ENCODE measurements around the gene GADD45A.
"Not testable (repeated sequence)": the region's sequence is repeated elsewhere in the genome, so short reads cannot be mapped to it uniquely, and the experiment has no call there.

Gene GADD45A

DNA sequence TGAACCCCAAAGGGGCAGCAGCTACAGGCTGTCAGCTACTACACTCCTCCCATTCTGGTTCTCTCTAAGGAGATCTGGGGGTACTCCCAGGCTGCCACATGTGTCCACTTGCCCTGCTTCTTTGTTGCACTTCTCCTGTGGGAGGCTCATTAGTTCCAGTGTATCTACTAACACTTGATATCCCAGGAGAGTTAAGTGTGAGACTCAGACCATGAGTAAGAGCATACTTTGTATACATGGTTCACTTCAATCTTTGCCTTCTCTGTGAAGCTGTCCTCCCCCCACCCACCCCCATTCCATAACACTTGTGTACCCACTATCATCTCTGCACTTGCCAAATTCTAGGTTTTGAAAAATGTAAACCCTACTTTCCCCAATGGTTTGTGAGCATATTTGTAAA is 34.9 kb upstream of the GADD45A start:
- no peaks in the 10 kb centered on the region for H3K9me3 ChIP-seq (ENCODE audit: severe bottlenecking)

DNA sequence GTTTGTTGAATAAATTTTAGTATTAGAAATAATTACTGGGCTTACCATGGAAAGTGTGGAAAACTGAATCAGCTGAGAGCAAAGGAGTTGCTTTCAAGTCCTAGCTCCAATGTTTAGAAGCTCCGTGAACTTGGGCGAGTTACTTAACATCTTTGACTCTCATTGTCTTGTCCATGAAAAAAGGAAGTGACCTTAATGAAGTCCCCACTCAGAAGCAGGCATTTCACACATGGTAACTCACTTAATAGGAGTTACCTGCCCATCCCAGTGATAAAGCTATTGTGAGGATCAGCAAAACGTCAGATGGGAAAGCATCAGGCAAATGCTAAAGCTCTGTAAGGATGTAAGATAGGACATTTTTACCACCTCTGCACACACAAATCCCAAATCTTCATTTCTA is 34.0 kb upstream of the GADD45A start:
- H3K4me3 ChIP-seq (ENCODE audit: low read depth, low read length): no peak overlapping the region
- DNase-seq: no peak
- H3K36me3 ChIP-seq: no peaks in the 10 kb centered on the region
- TF ChIP-seq, protein P1, sequence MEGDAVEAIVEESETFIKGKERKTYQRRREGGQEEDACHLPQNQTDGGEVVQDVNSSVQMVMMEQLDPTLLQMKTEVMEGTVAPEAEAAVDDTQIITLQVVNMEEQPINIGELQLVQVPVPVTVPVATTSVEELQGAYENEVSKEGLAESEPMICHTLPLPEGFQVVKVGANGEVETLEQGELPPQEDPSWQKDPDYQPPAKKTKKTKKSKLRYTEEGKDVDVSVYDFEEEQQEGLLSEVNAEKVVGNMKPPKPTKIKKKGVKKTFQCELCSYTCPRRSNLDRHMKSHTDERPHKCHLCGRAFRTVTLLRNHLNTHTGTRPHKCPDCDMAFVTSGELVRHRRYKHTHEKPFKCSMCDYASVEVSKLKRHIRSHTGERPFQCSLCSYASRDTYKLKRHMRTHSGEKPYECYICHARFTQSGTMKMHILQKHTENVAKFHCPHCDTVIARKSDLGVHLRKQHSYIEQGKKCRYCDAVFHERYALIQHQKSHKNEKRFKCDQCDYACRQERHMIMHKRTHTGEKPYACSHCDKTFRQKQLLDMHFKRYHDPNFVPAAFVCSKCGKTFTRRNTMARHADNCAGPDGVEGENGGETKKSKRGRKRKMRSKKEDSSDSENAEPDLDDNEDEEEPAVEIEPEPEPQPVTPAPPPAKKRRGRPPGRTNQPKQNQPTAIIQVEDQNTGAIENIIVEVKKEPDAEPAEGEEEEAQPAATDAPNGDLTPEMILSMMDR (IDR thresholded peaks at IDR 0.05; ENCODE audit: low read depth, low read length): no peak
- H3K27ac ChIP-seq: no peak overlapping the region
- H3K9me3 ChIP-seq (ENCODE audit: severe bottlenecking): no peaks in the 10 kb centered on the region
- H3K27me3 ChIP-seq (ENCODE audit: insufficient read depth, low read depth, severe bottlenecking): no peaks in the 10 kb centered on the region

More for the DNA sequence above, 34.9 kb upstream of the GADD45A start:
- Histone ChIP-seq H3K27me3 (ENCODE audit: insufficient read depth, low read depth, severe bottlenecking) (no peaks in the 10 kb centered on the region), H3K27ac (no peak overlapping the region), H3K36me3 (no peaks in the 10 kb centered on the region), H3K4me3 (ENCODE audit: low read depth, low read length) (no peak overlapping the region)
- DNase-seq: no peak
- TF ChIP-seq, protein P1 (IDR thresholded peaks at IDR 0.05; ENCODE audit: low read depth, low read length): no peak

DNA sequence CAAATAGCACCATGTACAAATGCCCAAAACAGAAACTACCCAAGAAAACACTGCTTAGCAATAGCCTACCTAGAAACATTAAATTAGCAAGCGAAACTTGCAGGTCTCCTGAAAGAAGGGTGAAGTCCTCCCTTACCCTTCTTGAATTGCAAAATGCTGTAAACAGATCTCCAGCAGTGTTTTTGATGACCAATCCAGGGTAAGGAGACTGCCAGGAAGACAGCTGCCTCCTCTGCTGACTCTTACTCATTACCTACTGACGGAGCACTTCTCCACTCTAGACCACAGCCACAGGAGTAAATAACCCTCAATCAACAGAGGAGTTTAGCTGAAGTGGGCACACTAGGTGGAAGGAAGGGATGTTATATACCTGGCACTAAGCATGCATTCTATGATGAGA is 32.2 kb upstream of the GADD45A start:
- Histone ChIP-seq H3K9me3 (ENCODE audit: severe bottlenecking) (no peaks in the 10 kb centered on the region), H3K4me3 (ENCODE audit: low read depth, low read length) (no peak overlapping the region), H3K36me3 (no peaks in the 10 kb centered on the region), H3K27ac (no peak overlapping the region), H3K27me3 (ENCODE audit: insufficient read depth, low read depth, severe bottlenecking) (no peaks in the 10 kb centered on the region)
- TF ChIP-seq, protein P1 (IDR thresholded peaks at IDR 0.05; ENCODE audit: low read depth, low read length): no peak
- no peak for DNase-seq

DNA sequence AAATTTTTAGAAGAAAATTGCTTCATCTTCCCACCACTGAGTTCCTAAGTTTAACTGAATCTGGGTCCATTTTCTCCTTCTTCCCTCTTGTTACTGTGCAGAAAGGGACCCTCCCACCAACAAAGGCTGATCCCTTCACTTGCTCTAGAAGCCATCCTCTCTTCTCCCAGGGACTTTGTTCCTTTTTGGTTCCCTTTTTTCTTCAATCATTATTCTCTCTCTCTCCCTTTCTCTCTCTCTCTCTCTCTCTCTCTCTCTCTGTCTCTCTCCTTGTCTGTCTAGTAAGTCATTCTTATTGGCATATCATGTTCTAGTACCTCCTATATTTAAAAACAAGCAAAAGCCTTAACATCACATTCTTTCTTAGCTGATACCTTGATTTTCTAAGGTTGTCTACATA is 31.7 kb upstream of the GADD45A start:
- H3K27ac ChIP-seq: no peak overlapping the region

DNA sequence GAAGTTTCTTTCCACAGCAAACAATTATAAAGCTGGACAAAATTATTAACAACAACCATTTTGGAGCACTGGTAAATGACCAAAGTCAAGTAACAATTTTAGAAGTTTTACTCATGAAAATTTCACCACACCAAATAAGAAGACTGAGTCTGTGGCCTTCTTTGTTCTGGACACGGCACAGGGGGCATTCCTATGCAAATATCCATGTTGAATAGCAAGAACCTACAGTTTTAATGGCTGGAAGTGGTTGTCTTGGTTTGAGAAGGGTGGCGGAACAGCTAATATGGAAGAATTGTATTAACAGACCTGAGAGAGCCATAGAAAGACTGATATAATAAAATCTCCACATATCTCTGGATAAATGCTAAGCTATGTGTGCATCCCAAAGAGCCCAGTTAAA is 29.4 kb upstream of the GADD45A start:
- H3K4me3 ChIP-seq (ENCODE audit: low read depth, low read length): no peak overlapping the region
- no peaks in the 10 kb centered on the region for H3K9me3 ChIP-seq (ENCODE audit: severe bottlenecking)
- no peak overlapping the region for H3K27ac ChIP-seq
- DNase-seq: no peak
- H3K27me3 ChIP-seq (ENCODE audit: insufficient read depth, low read depth, severe bottlenecking): no peaks in the 10 kb centered on the region
- no peaks in the 10 kb centered on the region for H3K36me3 ChIP-seq
- TF ChIP-seq, protein P1 (IDR thresholded peaks at IDR 0.05; ENCODE audit: low read depth, low read length): no peak

More for the DNA sequence above, 31.7 kb upstream of the GADD45A start:
- H3K27me3 ChIP-seq (ENCODE audit: insufficient read depth, low read depth, severe bottlenecking): no peaks in the 10 kb centered on the region
- TF ChIP-seq, protein P1 (IDR thresholded peaks at IDR 0.05; ENCODE audit: low read depth, low read length): no peak
- no peaks in the 10 kb centered on the region for H3K36me3 ChIP-seq
- H3K4me3 ChIP-seq (ENCODE audit: low read depth, low read length): no peak overlapping the region
- DNase-seq: no peak
- no peaks in the 10 kb centered on the region for H3K9me3 ChIP-seq (ENCODE audit: severe bottlenecking)

DNA sequence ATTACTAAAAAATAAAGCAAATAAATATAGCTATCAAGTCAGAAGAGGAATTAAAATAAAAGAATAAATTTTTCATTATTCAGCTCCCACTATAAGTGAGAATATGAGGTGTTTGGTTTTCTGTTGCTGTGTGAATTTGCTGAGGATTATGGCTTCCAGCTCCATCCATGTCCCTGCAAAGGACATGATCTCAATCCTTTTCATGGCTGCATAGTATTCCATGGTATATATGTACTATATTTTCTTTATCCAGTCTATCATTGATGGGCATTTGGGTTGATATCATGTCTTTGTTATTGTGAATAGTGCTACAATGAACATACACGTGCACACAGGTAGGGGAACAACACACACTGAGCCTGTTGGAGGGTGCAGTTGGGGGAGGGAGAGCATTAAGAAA is 27.8 kb upstream of the GADD45A start:
- not testable (repeated sequence) for H3K27ac ChIP-seq; H3K4me3 ChIP-seq (ENCODE audit: low read depth, low read length); H3K9me3 ChIP-seq (ENCODE audit: severe bottlenecking); H3K36me3 ChIP-seq; DNase-seq; H3K27me3 ChIP-seq (ENCODE audit: insufficient read depth, low read depth, severe bottlenecking)

Measured in WERI-Rb-1 (cell line).